ENCODE results near the gene DISC1.

The DISC1 gene

GRCh38 chr1:232066521-232066920 lies 439.9 kb downstream of the DISC1 start:
- Histone ChIP-seq H3K9me3 (ENCODE audit: insufficient read depth, low read length) (no peaks in the 10 kb centered on the region), H3K4me3 (ENCODE audit: low read length) (no peak overlapping the region), H3K36me3 (replicated peaks; ENCODE audit: low read depth, low read length) (no peaks in the 10 kb centered on the region), H3K27ac (ENCODE audit: low read length) (no peak overlapping the region), H3K4me2 (ENCODE audit: low read length) (no peak overlapping the region), H2AFZ (ENCODE audit: low read depth, low read length) (no peak overlapping the region), H3K4me1 (ENCODE audit: low read length) (no peaks in the 10 kb centered on the region), H3K79me2 (ENCODE audit: low read length) (no peaks in the 10 kb centered on the region), H3K27me3 (ENCODE audit: low read depth, low read length) (no peaks in the 10 kb centered on the region), H4K20me1 (ENCODE audit: insufficient read depth, low read length) (no peaks in the 10 kb centered on the region), H3K9ac (ENCODE audit: low read length) (no peak overlapping the region)
- no peak for TF ChIP-seq EZH2phosphoT487 (IDR thresholded peaks at IDR 0.05; ENCODE audit: low read depth)
- TF ChIP-seq, protein P1, sequence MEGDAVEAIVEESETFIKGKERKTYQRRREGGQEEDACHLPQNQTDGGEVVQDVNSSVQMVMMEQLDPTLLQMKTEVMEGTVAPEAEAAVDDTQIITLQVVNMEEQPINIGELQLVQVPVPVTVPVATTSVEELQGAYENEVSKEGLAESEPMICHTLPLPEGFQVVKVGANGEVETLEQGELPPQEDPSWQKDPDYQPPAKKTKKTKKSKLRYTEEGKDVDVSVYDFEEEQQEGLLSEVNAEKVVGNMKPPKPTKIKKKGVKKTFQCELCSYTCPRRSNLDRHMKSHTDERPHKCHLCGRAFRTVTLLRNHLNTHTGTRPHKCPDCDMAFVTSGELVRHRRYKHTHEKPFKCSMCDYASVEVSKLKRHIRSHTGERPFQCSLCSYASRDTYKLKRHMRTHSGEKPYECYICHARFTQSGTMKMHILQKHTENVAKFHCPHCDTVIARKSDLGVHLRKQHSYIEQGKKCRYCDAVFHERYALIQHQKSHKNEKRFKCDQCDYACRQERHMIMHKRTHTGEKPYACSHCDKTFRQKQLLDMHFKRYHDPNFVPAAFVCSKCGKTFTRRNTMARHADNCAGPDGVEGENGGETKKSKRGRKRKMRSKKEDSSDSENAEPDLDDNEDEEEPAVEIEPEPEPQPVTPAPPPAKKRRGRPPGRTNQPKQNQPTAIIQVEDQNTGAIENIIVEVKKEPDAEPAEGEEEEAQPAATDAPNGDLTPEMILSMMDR (IDR thresholded peaks at IDR 0.05; ENCODE audit: low read depth, low read length): no peak

GRCh38 chr1:232074265-232074664 lies 447.7 kb downstream of the DISC1 start:
- no peak overlapping the region for H2AFZ ChIP-seq (ENCODE audit: low read depth, low read length)
- no peaks in the 10 kb centered on the region for H3K79me2 ChIP-seq (ENCODE audit: low read length)
- no peak overlapping the region for H3K27ac ChIP-seq (ENCODE audit: low read length)
- TF ChIP-seq, protein P1 (IDR thresholded peaks at IDR 0.05; ENCODE audit: low read depth, low read length): no peak
- TF ChIP-seq EZH2phosphoT487 (IDR thresholded peaks at IDR 0.05; ENCODE audit: low read depth): no peak
- no peaks in the 10 kb centered on the region for H3K9me3 ChIP-seq (ENCODE audit: insufficient read depth, low read length)
- no peak overlapping the region for H3K4me3 ChIP-seq (ENCODE audit: low read length)
- no peak overlapping the region for H3K9ac ChIP-seq (ENCODE audit: low read length)
- H3K4me1 ChIP-seq (ENCODE audit: low read length): no peaks in the 10 kb centered on the region
- no peak overlapping the region for H3K4me2 ChIP-seq (ENCODE audit: low read length)
- H3K27me3 ChIP-seq (ENCODE audit: low read depth, low read length): peaks cover 3% of the 10 kb centered on the region; the same call in 1 of the 2 replicates
- H3K36me3 ChIP-seq (replicated peaks; ENCODE audit: low read depth, low read length): no peaks in the 10 kb centered on the region
- no peaks in the 10 kb centered on the region for H4K20me1 ChIP-seq (ENCODE audit: insufficient read depth, low read length)

- H3K9me3 ChIP-seq (ENCODE audit: insufficient read depth, low read length): no peaks in the 10 kb centered on the region
- H3K27ac ChIP-seq (ENCODE audit: low read length): no peak overlapping the region
- TF ChIP-seq EZH2phosphoT487 (IDR thresholded peaks at IDR 0.05; ENCODE audit: low read depth): no peak
- TF ChIP-seq, protein P1 (IDR thresholded peaks at IDR 0.05; ENCODE audit: low read depth, low read length): no peak
- H3K9ac ChIP-seq (ENCODE audit: low read length): no peak overlapping the region
- no peaks in the 10 kb centered on the region for H3K36me3 ChIP-seq (replicated peaks; ENCODE audit: low read depth, low read length)
- H3K27me3 ChIP-seq (ENCODE audit: low read depth, low read length): peaks cover 3% of the 10 kb centered on the region; the same call in 1 of the 2 replicates
- H3K4me3 ChIP-seq (ENCODE audit: low read length): no peak overlapping the region
- no peaks in the 10 kb centered on the region for H4K20me1 ChIP-seq (ENCODE audit: insufficient read depth, low read length)
- no peak overlapping the region for H3K4me2 ChIP-seq (ENCODE audit: low read length)
- H3K4me1 ChIP-seq (ENCODE audit: low read length): no peaks in the 10 kb centered on the region
- H2AFZ ChIP-seq (ENCODE audit: low read depth, low read length): no peak overlapping the region
- no peaks in the 10 kb centered on the region for H3K79me2 ChIP-seq (ENCODE audit: low read length)
These were observed 451.2 kb downstream of the DISC1 start for GRCh38 chr1:232077809-232078208.

DNA sequence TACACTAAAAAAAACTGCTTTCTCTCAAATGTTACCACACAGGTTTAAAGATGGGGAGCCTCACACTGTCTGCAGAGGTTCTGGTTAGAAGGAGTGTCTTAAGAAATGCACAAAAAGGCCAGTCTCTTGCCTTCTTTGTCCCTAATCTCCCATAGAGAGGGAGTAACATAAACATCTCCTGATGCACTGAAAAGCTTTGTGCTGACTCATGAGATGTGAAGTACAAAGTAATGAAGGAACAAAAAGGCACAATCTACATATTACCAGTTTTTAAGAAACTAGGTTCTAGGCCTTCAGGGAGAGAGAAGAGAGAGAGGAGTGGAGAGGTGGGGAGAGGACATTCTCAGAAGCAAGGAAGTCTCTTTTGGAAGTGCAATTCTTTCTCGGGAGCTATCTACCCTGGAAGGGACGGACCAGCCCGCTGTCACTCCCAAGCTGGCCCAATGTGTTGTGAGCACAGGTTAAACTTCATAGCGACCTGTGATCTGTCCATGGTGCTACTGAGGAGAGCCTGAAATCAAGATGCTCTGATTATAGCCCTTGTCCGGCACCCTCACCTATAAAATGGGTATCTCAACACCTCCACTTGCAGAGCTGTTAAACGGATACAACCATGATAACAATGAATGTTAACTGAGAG lies 458.1 kb downstream of the DISC1 start:
- Histone ChIP-seq H3K9me3 (ENCODE audit: insufficient read depth, low read length) (no peaks in the 10 kb centered on the region), H3K79me2 (ENCODE audit: low read length) (no peaks in the 10 kb centered on the region), H3K4me1 (ENCODE audit: low read length) (no peaks in the 10 kb centered on the region), H3K36me3 (replicated peaks; ENCODE audit: low read depth, low read length) (no peaks in the 10 kb centered on the region), H3K27ac (ENCODE audit: low read length) (no peak overlapping the region), H3K4me3 (ENCODE audit: low read length) (no peak overlapping the region), H3K27me3 (ENCODE audit: low read depth, low read length) (no peaks in the 10 kb centered on the region), H4K20me1 (ENCODE audit: insufficient read depth, low read length) (no peaks in the 10 kb centered on the region), H3K9ac (ENCODE audit: low read length) (no peak overlapping the region), H3K4me2 (ENCODE audit: low read length) (no peak overlapping the region), H2AFZ (ENCODE audit: low read depth, low read length) (no peak overlapping the region)
- TF ChIP-seq, protein P1 (IDR thresholded peaks at IDR 0.05; ENCODE audit: low read depth, low read length): no peak
- TF ChIP-seq EZH2phosphoT487 (IDR thresholded peaks at IDR 0.05; ENCODE audit: low read depth): no peak
